Measurements from ENCODE around the gene AFMID.

DNA sequence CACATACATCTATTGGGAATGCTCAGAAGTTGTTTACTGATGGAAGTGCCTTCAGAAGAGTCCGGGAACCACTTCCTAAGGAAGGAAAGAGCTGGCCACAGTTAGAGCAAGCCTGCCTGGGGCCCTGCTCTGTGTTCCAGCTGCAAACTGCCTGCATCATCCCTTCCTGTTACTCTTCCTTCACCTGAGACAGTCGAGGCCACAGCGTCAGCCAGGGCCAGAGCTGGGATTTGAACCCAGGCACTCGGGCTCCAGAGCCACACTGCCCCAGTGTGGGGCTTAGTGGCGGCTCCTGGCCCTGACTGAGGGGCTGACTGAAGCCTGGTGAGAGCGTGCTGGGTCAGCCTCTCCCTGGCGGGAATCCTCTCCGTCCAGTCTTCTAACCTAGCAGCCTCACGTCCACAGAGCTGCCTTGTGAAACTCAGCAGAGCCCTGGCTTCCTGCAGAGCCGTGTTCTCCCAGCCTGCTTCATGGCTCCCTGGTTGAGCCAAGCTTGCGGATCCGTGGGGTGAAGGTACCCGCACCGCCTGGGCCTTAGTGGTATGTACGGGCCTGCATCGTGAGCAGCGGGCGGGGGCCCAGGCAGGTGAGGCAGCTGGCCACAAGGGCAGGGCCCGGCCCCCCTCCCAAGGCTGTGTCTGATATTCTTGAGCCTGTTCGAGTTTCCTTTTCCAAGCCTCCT, 45.6 kb upstream of the AFMID start:
- TF ChIP-seq, protein P1, sequence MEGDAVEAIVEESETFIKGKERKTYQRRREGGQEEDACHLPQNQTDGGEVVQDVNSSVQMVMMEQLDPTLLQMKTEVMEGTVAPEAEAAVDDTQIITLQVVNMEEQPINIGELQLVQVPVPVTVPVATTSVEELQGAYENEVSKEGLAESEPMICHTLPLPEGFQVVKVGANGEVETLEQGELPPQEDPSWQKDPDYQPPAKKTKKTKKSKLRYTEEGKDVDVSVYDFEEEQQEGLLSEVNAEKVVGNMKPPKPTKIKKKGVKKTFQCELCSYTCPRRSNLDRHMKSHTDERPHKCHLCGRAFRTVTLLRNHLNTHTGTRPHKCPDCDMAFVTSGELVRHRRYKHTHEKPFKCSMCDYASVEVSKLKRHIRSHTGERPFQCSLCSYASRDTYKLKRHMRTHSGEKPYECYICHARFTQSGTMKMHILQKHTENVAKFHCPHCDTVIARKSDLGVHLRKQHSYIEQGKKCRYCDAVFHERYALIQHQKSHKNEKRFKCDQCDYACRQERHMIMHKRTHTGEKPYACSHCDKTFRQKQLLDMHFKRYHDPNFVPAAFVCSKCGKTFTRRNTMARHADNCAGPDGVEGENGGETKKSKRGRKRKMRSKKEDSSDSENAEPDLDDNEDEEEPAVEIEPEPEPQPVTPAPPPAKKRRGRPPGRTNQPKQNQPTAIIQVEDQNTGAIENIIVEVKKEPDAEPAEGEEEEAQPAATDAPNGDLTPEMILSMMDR (IDR thresholded peaks at IDR 0.05) = no peak
- no peak for TF ChIP-seq TCF7L2 (IDR thresholded peaks at IDR 0.05; ENCODE audit: low read depth, low read length)
- no peak for TF ChIP-seq REST (IDR thresholded peaks at IDR 0.05; ENCODE audit: insufficient read depth in 1 of 2, low read depth in 2 of 2, low read length in 1 of 2)
- no peak for TF ChIP-seq POLR2AphosphoS5 (IDR thresholded peaks at IDR 0.05; ENCODE audit: low read depth, low read length)
